Panc1 (cell line): ENCODE results near the gene KAT6B. TPM values are rescaled to one million over a fixed set of nuclear protein-coding genes. Genes with fewer than 3 reads are reported as not detected.

Source experiments
- ATAC-seq: fragments of 200-7000 bp; cut with Tn5 transposase; 2 replicates; pipeline ENCODE4 v1.9.1; 2020; ENCODE audit warnings: mild to moderate bottlenecking, moderate library complexity
- BruUV-seq: library from RNA; stranded (reverse); fragments of 400-500 nt; replicated peaks from 2 replicates; lab custom pipeline; 2021; lab: Mats Ljungman, UMichigan
- CTCF ChIA-PET: fragments of 300-600 bp; sonication (Branson Sonifier 250); formaldehyde crosslinking; loops from one replicate; lab custom pipeline; 2022; ENCODE audit warnings: antibody characterized with exemption; lab: Charles Lee
- POLR2A ChIA-PET: fragments of 300-600 bp; sonication (Branson Sonifier 250); formaldehyde crosslinking; loops from one replicate; lab custom pipeline; 2022; ENCODE audit warnings: antibody characterized with exemption; lab: Charles Lee
- DNase-seq: peaks from one replicate; pipeline ENCODE4 v3.0.0-alpha.2; 2010; ENCODE audit warnings: low read depth, low spot score
- H3K27ac ChIP-seq: 2 replicates; pipeline ENCODE4 v1.5.1; 2011; ENCODE audit warnings: mild to moderate bottlenecking, low read length, inconsistent platforms
- H3K27me3 ChIP-seq: fragments of 200-500 bp; sonication (Bioruptor generic); 2 replicates; pipeline ENCODE4 v1.6.0; 2014; ENCODE audit warnings: low read length, inconsistent platforms; ENCODE audit not compliant: control insufficient read depth, insufficient read depth
- H3K36me3 ChIP-seq: fragments of 200-500 bp; sonication (Bioruptor generic); 2 replicates; pipeline ENCODE4 v1.5.1; 2014; ENCODE audit warnings: inconsistent platforms, mild to moderate bottlenecking, low read length, moderate library complexity; ENCODE audit not compliant: control insufficient read depth, insufficient read depth
- H3K4me1 ChIP-seq: 2 replicates; pipeline ENCODE4 v1.5.1; 2011; ENCODE audit warnings: inconsistent platforms, mild to moderate bottlenecking, low read length, moderate library complexity; ENCODE audit not compliant: control insufficient read depth, insufficient read depth
- H3K4me3 ChIP-seq, 2 experiments: 2 replicates each; pipeline ENCODE4 v1.5.1; 2011 to 2012; ENCODE audit warnings: low read depth in 2 of 2, low read length in 2 of 2, mild to moderate bottlenecking in 2 of 2, inconsistent platforms in 1 of 2, moderate library complexity in 1 of 2
- H3K9me3 ChIP-seq: fragments of 200-500 bp; sonication (Bioruptor generic); 2 replicates; pipeline ENCODE4 v1.5.1; 2014; ENCODE audit warnings: low read depth, mild to moderate bottlenecking, inconsistent platforms, low read length, moderate library complexity; ENCODE audit not compliant: control insufficient read depth, insufficient read depth
- POLR2AphosphoS5 ChIP-seq: IDR thresholded peaks from 2 replicates; pipeline ENCODE4 v1.6.1; 2012; ENCODE audit warnings: mild to moderate bottlenecking, low read depth, low read length, moderate library complexity
- SIN3A ChIP-seq: IDR thresholded peaks from 2 replicates; pipeline ENCODE4 v1.6.1; 2012; ENCODE audit warnings: low read depth, mild to moderate bottlenecking, low read length, moderate library complexity, borderline replicate concordance; ENCODE audit not compliant: insufficient read depth
- TCF7L2 ChIP-seq: IDR thresholded peaks from 2 replicates; pipeline ENCODE4 v1.6.1; 2011; ENCODE audit warnings: mild to moderate bottlenecking, low read depth, low read length, inconsistent platforms
- in situ Hi-C: cut with HindIII; loops from 2 replicates; pipeline ENCODE4 v1.10.0; 2016; ENCODE audit warnings: low sequenced_read_pairs, low pct_unique_long_range_greater_than_20kb
- intact Hi-C: fragments of 100-400 bp; cut with micrococcal nuclease; formaldehyde crosslinking; loops from one replicate; pipeline ENCODE4 v1.10.0; 2022; ENCODE audit not compliant: unreplicated experiment
- total RNA-seq: library from RNA; stranded (reverse); gene quantifications from one replicate; pipeline ENCODE4 v1.2.1, GENCODE V29; 2021; ENCODE audit not compliant: unreplicated experiment
- TF ChIP-seq, protein P1 (sequence below): fragments of 450-650 bp; IDR thresholded peaks from 2 replicates; pipeline ENCODE4 v1.5.1; 2017; ENCODE audit warnings: mild to moderate bottlenecking
- TF ChIP-seq, protein P2 (sequence below), 2 experiments: IDR thresholded peaks; 2 replicates each; pipeline ENCODE4 v1.6.1; 2011 to 2012; ENCODE audit warnings: low read depth in 2 of 2, control low read depth in 1 of 2, low read length in 1 of 2, mild to moderate bottlenecking in 1 of 2, moderate library complexity in 1 of 2; ENCODE audit not compliant: insufficient read depth in 1 of 2

KAT6B gene
- total RNA-seq, 1 experiment from 2014 or later: 31.1 TPM

DNA sequence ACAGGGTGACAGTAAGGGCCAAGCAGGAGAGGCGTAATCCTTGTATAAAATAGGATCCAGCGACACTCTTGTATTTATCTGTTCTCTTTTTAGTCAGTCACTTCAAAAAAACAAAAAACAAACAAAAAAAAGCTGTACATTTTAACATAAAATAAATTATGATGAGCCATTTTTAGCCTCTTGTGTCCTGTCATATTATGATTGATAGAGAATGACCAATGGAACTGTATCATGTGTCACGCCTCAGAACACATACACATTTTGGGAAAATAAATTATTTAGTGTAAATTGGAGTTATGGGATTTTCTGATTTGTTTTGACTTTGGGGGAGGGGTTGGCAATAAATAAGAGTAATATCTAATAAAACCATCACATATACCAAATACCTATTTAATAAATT is 205.7 kb downstream of the KAT6B start:
- no peak for ATAC-seq
- no peak for TF ChIP-seq SIN3A
- no peaks in the 10 kb centered on the region for H3K27me3 ChIP-seq
- H3K27ac ChIP-seq: no peak overlapping the region
- H3K9me3 ChIP-seq: no peaks in the 10 kb centered on the region
- CTCF ChIA-PET: no interaction called here
- H3K4me3 ChIP-seq: no peak overlapping the region
- DNase-seq: no peak
- POLR2A ChIA-PET: no interaction called here
- intact Hi-C loops (no loop called here), in situ Hi-C loops (no loop called here)
- no peaks in the 10 kb centered on the region for H3K36me3 ChIP-seq
- BruUV-seq: no TSS peak
- H3K4me1 ChIP-seq: no peaks in the 10 kb centered on the region

DNA sequence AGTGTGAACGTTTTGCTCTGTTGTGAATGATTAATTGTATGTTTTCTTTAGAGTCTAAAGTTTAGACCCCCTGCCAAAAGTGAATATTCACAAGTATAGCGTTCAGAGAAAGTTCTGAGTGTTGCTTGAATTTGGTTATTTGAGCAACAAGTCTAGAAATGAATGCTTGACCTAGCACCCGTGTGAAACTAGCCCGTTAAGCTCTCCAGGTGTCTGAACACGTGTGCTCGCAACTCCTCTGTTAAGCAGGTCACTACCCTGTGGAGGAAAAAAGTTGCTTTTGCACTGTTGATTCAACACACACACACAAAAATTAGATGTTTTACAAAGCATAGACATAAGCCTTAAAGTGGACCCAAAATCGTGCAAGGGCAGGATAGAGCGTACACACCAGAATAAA is 206.4 kb downstream of the KAT6B start:
- Histone ChIP-seq H3K27ac (no peak overlapping the region), H3K36me3 (no peaks in the 10 kb centered on the region), H3K4me3 (no peak overlapping the region), H3K27me3 (no peaks in the 10 kb centered on the region), H3K9me3 (no peaks in the 10 kb centered on the region), H3K4me1 (no peaks in the 10 kb centered on the region)
- no peak for ATAC-seq
- no peak for DNase-seq
- CTCF ChIA-PET: no interaction called here
- in situ Hi-C loops (no loop called here), intact Hi-C loops (no loop called here)
- POLR2A ChIA-PET: no interaction called here
- BruUV-seq: no TSS peak
- TF ChIP-seq POLR2AphosphoS5 (no peak), SIN3A (no peak), TCF7L2 (no peak)
- TF ChIP-seq, protein P1, sequence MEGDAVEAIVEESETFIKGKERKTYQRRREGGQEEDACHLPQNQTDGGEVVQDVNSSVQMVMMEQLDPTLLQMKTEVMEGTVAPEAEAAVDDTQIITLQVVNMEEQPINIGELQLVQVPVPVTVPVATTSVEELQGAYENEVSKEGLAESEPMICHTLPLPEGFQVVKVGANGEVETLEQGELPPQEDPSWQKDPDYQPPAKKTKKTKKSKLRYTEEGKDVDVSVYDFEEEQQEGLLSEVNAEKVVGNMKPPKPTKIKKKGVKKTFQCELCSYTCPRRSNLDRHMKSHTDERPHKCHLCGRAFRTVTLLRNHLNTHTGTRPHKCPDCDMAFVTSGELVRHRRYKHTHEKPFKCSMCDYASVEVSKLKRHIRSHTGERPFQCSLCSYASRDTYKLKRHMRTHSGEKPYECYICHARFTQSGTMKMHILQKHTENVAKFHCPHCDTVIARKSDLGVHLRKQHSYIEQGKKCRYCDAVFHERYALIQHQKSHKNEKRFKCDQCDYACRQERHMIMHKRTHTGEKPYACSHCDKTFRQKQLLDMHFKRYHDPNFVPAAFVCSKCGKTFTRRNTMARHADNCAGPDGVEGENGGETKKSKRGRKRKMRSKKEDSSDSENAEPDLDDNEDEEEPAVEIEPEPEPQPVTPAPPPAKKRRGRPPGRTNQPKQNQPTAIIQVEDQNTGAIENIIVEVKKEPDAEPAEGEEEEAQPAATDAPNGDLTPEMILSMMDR: no peak
- TF ChIP-seq, protein P2, sequence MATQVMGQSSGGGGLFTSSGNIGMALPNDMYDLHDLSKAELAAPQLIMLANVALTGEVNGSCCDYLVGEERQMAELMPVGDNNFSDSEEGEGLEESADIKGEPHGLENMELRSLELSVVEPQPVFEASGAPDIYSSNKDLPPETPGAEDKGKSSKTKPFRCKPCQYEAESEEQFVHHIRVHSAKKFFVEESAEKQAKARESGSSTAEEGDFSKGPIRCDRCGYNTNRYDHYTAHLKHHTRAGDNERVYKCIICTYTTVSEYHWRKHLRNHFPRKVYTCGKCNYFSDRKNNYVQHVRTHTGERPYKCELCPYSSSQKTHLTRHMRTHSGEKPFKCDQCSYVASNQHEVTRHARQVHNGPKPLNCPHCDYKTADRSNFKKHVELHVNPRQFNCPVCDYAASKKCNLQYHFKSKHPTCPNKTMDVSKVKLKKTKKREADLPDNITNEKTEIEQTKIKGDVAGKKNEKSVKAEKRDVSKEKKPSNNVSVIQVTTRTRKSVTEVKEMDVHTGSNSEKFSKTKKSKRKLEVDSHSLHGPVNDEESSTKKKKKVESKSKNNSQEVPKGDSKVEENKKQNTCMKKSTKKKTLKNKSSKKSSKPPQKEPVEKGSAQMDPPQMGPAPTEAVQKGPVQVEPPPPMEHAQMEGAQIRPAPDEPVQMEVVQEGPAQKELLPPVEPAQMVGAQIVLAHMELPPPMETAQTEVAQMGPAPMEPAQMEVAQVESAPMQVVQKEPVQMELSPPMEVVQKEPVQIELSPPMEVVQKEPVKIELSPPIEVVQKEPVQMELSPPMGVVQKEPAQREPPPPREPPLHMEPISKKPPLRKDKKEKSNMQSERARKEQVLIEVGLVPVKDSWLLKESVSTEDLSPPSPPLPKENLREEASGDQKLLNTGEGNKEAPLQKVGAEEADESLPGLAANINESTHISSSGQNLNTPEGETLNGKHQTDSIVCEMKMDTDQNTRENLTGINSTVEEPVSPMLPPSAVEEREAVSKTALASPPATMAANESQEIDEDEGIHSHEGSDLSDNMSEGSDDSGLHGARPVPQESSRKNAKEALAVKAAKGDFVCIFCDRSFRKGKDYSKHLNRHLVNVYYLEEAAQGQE (IDR thresholded peaks at IDR 0.05; ENCODE audit: insufficient read depth in 1 of 2, low read depth in 2 of 2, low read length in 1 of 2): no peak

DNA sequence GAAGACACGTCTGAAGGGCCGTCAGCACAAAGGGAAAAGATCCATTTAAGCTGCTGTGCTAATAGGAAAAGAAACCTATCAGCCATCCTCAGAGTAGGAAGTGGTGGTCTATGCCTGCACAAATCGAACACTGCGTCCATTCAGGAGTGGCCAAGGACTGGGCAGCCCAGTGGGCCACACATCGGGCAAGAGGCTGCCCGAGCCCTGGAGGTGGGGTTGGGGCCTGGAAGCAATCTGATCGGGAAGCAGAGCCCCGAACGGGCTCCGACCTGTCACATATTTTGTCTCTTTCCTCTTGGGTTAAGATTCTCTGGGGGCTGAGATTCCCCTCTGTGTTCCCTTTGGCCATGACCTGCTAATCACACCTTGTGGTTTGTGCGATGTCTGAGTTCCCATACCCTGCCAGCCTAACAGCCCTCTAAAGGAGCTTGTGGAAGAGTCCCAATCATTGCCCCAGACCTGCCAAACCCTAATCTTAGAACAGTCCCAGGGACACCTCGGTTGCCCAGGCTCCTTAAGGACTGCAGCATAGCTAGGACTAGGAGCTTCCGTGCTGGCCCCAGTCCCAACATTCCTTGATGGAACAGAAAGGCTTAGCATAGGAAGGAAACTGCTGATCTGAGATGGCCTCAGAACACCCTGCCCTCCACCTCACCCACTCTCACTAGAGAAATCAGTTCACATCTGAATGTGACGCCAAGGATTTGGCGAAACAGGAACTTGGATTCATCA is 207.2 kb downstream of the KAT6B start:
- BruUV-seq: no TSS peak
- ChIA-PET CTCF (no interaction called here), POLR2A (interaction anchor here (0.5 kb wide), 1 partner anchor 8 kb away, joined by 20 read pairs; no protein-coding TSS in a partner anchor)
- DNase-seq (no peak), ATAC-seq (0 out of 2 replicates have a peak, but pooled peaks have one; percentile 39)
- TF ChIP-seq POLR2AphosphoS5: no peak
- TF ChIP-seq, protein P1: no peak
- TF ChIP-seq, protein P2 (IDR thresholded peaks at IDR 0.05; ENCODE audit: insufficient read depth in 1 of 2, low read depth in 2 of 2, low read length in 1 of 2): no peak
- no peak for TF ChIP-seq SIN3A
- no peak for TF ChIP-seq TCF7L2
- Histone ChIP-seq H3K27ac (no peak overlapping the region), H3K4me1 (no peaks in the 10 kb centered on the region), H3K4me3 (no peak overlapping the region), H3K36me3 (no peaks in the 10 kb centered on the region), H3K27me3 (no peaks in the 10 kb centered on the region), H3K9me3 (no peaks in the 10 kb centered on the region)
- intact Hi-C loops: no loop called here
- in situ Hi-C loops: no loop called here
